K562 (cell line): Measurements from ENCODE around the gene TMEM255A. TPM values are rescaled to one million over a fixed set of nuclear protein-coding genes. Genes with fewer than 3 reads are reported as not detected.
A peak's percentile ranks its signal among the peaks of the same experiment; 100 is the strongest.

Experiments used
- C11orf30 ChIP-seq: fragments of 450-650 bp; IDR thresholded peaks from 2 replicates; pipeline ENCODE4 v1.6.1; 2016; ENCODE audit warnings: low read depth, mild to moderate bottlenecking
- CBX5 ChIP-seq: IDR thresholded peaks from 2 replicates; pipeline ENCODE4 v1.6.1; 2014; ENCODE audit warnings: low read depth, borderline replicate concordance
- FOSL1 ChIP-seq: fragments of 200-800 bp; sonication (Bioruptor generic); conservative IDR thresholded peaks from 2 replicates; pipeline ENCODE4 v1.6.1; 2016; ENCODE audit warnings: missing genetic modification characterization, missing compliant biosample characterization
- IRF9 ChIP-seq: fragments of 450-650 bp; IDR thresholded peaks from 2 replicates; pipeline ENCODE4 v1.6.1; 2016; ENCODE audit warnings: missing biosample characterization, missing genetic modification characterization
- JUND ChIP-seq, 2 experiments: IDR thresholded peaks; 2 replicates in 1 of 2; 3 replicates in 1 of 2; pipeline ENCODE4 v1.6.1; 2011; ENCODE audit warnings: borderline replicate concordance in 2 of 2, low read depth in 2 of 2, low read length in 2 of 2, improper control_type of control experiment in 1 of 2, missing biosample characterization in 1 of 2, missing genetic modification characterization in 1 of 2, missing genetic modification reagents in 1 of 2
- KAT8 ChIP-seq: fragments of 450-650 bp; IDR thresholded peaks from 2 replicates; pipeline ENCODE4 v1.6.1; 2016; ENCODE audit warnings: low read depth, mild to moderate bottlenecking
- NFXL1 ChIP-seq: fragments of 450-650 bp; formaldehyde crosslinking; IDR thresholded peaks from 2 replicates; pipeline ENCODE4 v1.4.0; 2021; ENCODE audit warnings: mild to moderate bottlenecking
- STAT5A ChIP-seq: IDR thresholded peaks from 2 replicates; pipeline ENCODE4 v1.6.1; 2012; ENCODE audit warnings: low read length, inconsistent platforms, borderline replicate concordance
- SUPT5H ChIP-seq: fragments of 450-650 bp; IDR thresholded peaks from 2 replicates; pipeline ENCODE4 v1.6.1; 2016
- ZNF140 ChIP-seq: fragments of 250-450 bp; sonication (Bioruptor Pico); IDR thresholded peaks from 2 replicates; pipeline ENCODE4 v1.8.0; 2021; ENCODE audit warnings: moderate library complexity, mild to moderate bottlenecking, inconsistent platforms
- ZNF395 ChIP-seq: fragments of 200-800 bp; sonication (Bioruptor generic); IDR thresholded peaks from 2 replicates; pipeline ENCODE4 v1.6.1; 2017; ENCODE audit warnings: missing genetic modification characterization, missing compliant biosample characterization
- ZNF668 ChIP-seq: fragments of 250-450 bp; sonication (Bioruptor Pico); IDR thresholded peaks from 2 replicates; pipeline ENCODE4 v1.8.0; 2022; ENCODE audit warnings: mild to moderate bottlenecking, inconsistent platforms
- ZNF75A ChIP-seq: fragments of 450-650 bp; formaldehyde crosslinking; IDR thresholded peaks from 2 replicates; pipeline ENCODE4 v1.4.0; 2020; ENCODE audit warnings: mild to moderate bottlenecking
- polyA plus RNA-seq, 8 experiments: library from polyadenylated mRNA; depleted of rRNA in 4 of 8; stranded (reverse) in 5 of 8; unstranded in 3 of 8; fragments of >200 nt; fragmentation: Nextera tagmentation in 2 of 8; fragmentation: Illumina TruSeq in 1 of 8; extraction: Ambion mirVana in 2 of 8; extraction: Trizol in 1 of 8; gene quantifications; 2 replicates each; pipeline versions ENCODE4 v1.2.1 to v1.2.3, GENCODE V29; 2011 to 2014; ENCODE audit warnings: inconsistent platforms in 1 of 8, missing spikeins in 1 of 8
- total RNA-seq, 7 experiments: library from RNA; depleted of rRNA in 6 of 7; stranded (reverse); fragments of >200 nt in 6 of 7; fragmentation: Illumina TruSeq in 2 of 7; extraction: Trizol in 2 of 7; gene quantifications; 2 replicates each; pipeline versions ENCODE4 v1.2.1 to v1.2.3, GENCODE V29; 2011 to 2021; ENCODE audit warnings: low replicate concordance in 1 of 7
- TF ChIP-seq, protein P1 (sequence below): fragments of 200-400 bp; formaldehyde crosslinking; IDR thresholded peaks from 2 replicates; pipeline ENCODE4 v1.6.1; 2017; ENCODE audit warnings: mild to moderate bottlenecking, low read depth, low read length, moderate library complexity
- TF ChIP-seq, protein P2 (sequence below), 2 experiments: IDR thresholded peaks; 2 replicates each; pipeline ENCODE4 v1.6.1; 2011; ENCODE audit warnings: borderline replicate concordance in 1 of 2, control low read depth in 1 of 2, low read depth in 1 of 2, low read length in 1 of 2, mild to moderate bottlenecking in 1 of 2, mixed read lengths in 1 of 2, moderate library complexity in 1 of 2; ENCODE audit not compliant: insufficient read depth in 1 of 2, insufficient read length in 1 of 2, poor library complexity in 1 of 2, severe bottlenecking in 1 of 2; ENCODE audit errors: extremely low read depth in 1 of 2
- TF ChIP-seq, protein P3 (sequence below), 2 experiments: fragments of 250-450 bp in 1 of 2; fragments of 450-650 bp in 1 of 2; sonication (Bioruptor Pico) in 1 of 2; IDR thresholded peaks; 2 replicates each; pipeline versions ENCODE4 v1.6.1 to v1.8.0; 2016 to 2021; ENCODE audit warnings: mild to moderate bottlenecking in 2 of 2, moderate library complexity in 2 of 2, missing compliant biosample characterization in 1 of 2, missing genetic modification characterization in 1 of 2

Gene TMEM255A
- total and polyA plus RNA-seq, 9 of the 15 experiments (the other 6 are each of a cell fraction or from before 2014, with no cell fraction given), result 0.01 TPM; not detected in 8

DNA sequence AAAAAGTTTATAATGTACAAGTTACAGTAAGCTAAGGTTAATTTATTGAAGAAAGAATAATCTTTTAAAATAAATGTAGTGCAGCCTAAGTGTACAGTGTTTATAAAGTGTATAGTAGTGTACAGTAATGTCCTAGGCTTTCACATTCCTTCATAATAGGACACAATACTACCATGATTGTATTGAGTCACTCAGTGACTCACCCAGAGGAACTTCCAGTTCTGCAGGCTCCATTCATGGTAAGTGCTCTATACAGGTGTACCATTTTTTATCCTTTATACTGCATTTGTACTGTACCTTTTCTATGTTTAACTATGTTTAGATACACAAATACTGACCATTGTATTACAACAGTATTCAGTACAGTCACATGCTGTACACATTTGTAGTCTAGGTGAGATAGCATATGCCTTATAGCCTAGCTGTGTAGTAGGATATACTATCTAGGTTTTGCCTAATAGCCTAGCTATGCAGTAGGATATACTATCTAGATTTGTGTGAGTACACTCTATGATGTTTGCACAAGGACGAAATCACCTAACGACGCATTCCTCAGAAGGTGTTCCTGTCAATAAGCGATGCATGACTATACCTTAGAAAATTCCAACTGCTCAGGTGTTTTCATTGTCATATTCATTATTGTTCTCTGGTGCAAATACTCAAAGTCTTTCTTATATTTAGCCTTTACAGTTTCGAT lies 5.5 kb upstream of the TMEM255A start (continued):
- no peak for TF ChIP-seq IRF9 (tag)
- no peak for TF ChIP-seq STAT5A
- TF ChIP-seq, protein P1, sequence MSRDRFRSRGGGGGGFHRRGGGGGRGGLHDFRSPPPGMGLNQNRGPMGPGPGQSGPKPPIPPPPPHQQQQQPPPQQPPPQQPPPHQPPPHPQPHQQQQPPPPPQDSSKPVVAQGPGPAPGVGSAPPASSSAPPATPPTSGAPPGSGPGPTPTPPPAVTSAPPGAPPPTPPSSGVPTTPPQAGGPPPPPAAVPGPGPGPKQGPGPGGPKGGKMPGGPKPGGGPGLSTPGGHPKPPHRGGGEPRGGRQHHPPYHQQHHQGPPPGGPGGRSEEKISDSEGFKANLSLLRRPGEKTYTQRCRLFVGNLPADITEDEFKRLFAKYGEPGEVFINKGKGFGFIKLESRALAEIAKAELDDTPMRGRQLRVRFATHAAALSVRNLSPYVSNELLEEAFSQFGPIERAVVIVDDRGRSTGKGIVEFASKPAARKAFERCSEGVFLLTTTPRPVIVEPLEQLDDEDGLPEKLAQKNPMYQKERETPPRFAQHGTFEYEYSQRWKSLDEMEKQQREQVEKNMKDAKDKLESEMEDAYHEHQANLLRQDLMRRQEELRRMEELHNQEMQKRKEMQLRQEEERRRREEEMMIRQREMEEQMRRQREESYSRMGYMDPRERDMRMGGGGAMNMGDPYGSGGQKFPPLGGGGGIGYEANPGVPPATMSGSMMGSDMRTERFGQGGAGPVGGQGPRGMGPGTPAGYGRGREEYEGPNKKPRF, result no peak
- TF ChIP-seq FOSL1 (tag), result peak; percentile 73
- TF ChIP-seq NFXL1 (CRISPR knock-in tag), result no peak
- no peak for TF ChIP-seq ZNF395
- no peak for TF ChIP-seq C11orf30
- TF ChIP-seq ZNF668 (CRISPR knock-in tag), result no peak
- TF ChIP-seq KAT8, result no peak
- TF ChIP-seq, protein P2, sequence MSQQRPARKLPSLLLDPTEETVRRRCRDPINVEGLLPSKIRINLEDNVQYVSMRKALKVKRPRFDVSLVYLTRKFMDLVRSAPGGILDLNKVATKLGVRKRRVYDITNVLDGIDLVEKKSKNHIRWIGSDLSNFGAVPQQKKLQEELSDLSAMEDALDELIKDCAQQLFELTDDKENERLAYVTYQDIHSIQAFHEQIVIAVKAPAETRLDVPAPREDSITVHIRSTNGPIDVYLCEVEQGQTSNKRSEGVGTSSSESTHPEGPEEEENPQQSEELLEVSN (IDR thresholded peaks at IDR 0.05; ENCODE audit: borderline replicate concordance in 1 of 2, extremely low read depth in 1 of 2, insufficient read depth in 1 of 2, insufficient read length in 1 of 2, low read depth in 1 of 2, low read length in 1 of 2, poor library complexity in 1 of 2, severe bottlenecking in 1 of 2), result no peak
- no peak for TF ChIP-seq ZNF75A (CRISPR knock-in tag)
- TF ChIP-seq CBX5, result no peak
- no peak for TF ChIP-seq ZNF140 (CRISPR knock-in tag)
- no peak for TF ChIP-seq SUPT5H
- TF ChIP-seq, protein P3, sequence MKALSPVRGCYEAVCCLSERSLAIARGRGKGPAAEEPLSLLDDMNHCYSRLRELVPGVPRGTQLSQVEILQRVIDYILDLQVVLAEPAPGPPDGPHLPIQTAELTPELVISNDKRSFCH (CRISPR knock-in tag; IDR thresholded peaks at IDR 0.05), result no peak
- TF ChIP-seq, protein P3 (tag; IDR thresholded peaks at IDR 0.05), result no peak
- 0 out of 2 replicates have a peak, but pooled peaks have one; percentile 13 for TF ChIP-seq JUND (IDR thresholded peaks at IDR 0.05; ENCODE audit: borderline replicate concordance, low read depth, low read length)
- TF ChIP-seq JUND (tag; IDR thresholded peaks at IDR 0.05; ENCODE audit: borderline replicate concordance, low read depth, low read length), result peak; percentile 57; the same call in 2 of the 3 replicates
